T-helper 2 cell treated with Interferon-gamma antibody and Interleukin-4, amounts not matched to agents 100 ng/mL and 5 ng/mL, for 36 hours (primary cell): Measurements from ENCODE around the gene IL25. TPM values are rescaled to one million over a fixed set of nuclear protein-coding genes. Genes with fewer than 3 reads are reported as not detected.
"Not testable (repeated sequence)": the region's sequence is repeated elsewhere in the genome, so short reads cannot be mapped to it uniquely, and the experiment has no call there.

Source experiments
- intact Hi-C: fragments of 100-400 bp; cut with micrococcal nuclease; formaldehyde crosslinking; loops from one replicate; pipeline ENCODE4 v1.15.1; 2023
- total RNA-seq: library from RNA; stranded (reverse); gene quantifications from 2 replicates; pipeline ENCODE4 v1.2.3, GENCODE V29; 2022

Gene IL25
- total RNA-seq: not detected in 2 replicates

GRCh38 chr14:23372509-23372908 lies at the start of gene IL25:
IL25 (plus strand) TSS chr14:23372809.
- intact Hi-C loops: no loop called here

- intact Hi-C loops: loop anchor here (5.0 kb wide), 1 partner anchor 243 kb away; the partner anchor contains the start of gene AP1G2
Measured at GRCh38 chr14:23323838-23324454, 48.7 kb upstream of the IL25 start.

- intact Hi-C loops: loop anchor here (5.0 kb wide), 1 partner anchor 243 kb away; the partner anchor contains the start of gene AP1G2
Measured at GRCh38 chr14:23324455-23324846, 48.2 kb upstream of the IL25 start.

DNA sequence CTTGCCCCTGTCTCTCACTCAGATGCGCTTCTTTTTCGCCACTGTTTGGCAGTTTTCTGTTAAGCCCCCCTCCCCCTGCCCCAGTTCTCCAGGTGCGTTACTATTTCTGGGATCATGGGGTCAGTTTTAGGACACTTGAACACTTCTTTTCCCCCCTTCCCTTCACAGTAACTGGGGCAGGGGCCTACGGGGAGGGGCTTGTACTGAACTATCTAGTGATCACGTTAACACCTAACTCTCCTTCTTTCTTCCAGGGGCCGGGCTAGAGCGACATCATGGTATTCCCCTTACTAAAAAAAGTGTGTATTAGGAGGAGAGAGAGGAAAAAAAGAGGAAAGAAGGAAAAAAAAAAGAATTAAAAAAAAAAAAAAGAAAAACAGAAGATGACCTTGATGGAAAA lies 47.6 kb upstream of the IL25 start:
- intact Hi-C loops: loop anchor here (5.0 kb wide), 1 partner anchor 242 kb away; the partner anchor contains the start of gene AP1G2

- intact Hi-C loops: not testable (repeated sequence)
Measured at GRCh38 chr14:23325746-23326145, 46.9 kb upstream of the IL25 start.

DNA sequence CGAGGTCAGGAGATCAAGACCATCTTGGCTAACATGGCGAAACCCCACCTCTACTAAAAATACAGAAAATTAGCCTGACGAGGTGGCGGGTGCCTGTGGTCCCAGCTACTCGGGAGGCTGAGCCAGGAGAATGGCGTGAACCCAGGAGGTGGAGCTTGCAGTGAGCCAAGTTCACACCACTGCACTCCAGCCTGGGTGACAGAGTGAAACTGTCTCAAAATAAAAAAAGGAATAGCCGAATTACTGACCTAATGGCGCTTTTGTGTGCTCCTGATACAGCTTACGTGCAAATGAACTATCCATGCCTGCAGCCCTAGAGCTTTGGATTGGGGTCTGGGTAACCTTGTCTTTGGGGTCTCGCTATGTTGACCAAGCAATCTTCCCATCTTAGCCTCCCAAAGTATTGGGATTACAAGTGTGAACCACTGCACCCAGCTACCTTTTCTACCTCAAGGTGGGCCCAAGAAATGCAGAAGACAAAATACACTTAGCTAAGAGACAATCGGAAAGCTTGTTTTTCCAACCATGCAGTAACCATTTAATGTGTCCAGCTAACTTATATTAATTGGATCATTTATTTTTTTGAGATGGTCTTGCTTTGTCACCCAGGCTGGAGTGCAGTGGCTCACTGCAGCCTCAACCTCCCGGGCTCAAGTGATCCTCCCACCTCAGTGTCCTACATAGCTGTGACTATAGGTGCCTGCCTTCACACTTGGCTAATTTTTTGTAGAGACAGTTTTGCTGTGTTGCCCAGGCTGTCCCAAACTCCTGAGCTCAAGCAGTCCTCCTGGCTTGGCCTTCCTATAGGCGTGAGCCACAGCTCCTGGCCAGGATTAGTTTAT lies 45.9 kb upstream of the IL25 start:
- intact Hi-C loops: no loop called here

GRCh38 chr14:23327947-23328744 lies 44.5 kb upstream of the IL25 start:
- intact Hi-C loops: loop anchor here (1.0 kb wide), 1 partner anchor 52 kb away; no protein-coding TSS in a partner anchor

DNA sequence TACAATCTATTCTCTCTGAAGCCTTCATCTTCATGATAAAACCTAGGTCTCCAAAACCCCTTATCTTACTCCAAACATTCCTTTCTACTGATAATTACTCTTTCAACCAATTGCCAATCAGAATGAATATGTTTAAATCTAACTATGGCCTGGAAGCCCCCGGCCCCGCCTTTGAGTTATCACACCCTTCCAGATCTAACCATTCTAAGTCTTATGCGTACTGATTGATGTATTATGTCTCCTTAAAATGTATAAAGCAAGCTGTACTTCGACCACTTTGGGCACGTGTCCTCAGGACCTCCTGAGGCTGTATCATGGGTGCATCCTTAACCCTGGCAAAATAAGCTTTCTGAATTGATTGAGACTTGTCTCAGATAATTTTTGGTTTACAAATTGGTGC lies 37.0 kb upstream of the IL25 start:
- intact Hi-C loops: no loop called here

DNA sequence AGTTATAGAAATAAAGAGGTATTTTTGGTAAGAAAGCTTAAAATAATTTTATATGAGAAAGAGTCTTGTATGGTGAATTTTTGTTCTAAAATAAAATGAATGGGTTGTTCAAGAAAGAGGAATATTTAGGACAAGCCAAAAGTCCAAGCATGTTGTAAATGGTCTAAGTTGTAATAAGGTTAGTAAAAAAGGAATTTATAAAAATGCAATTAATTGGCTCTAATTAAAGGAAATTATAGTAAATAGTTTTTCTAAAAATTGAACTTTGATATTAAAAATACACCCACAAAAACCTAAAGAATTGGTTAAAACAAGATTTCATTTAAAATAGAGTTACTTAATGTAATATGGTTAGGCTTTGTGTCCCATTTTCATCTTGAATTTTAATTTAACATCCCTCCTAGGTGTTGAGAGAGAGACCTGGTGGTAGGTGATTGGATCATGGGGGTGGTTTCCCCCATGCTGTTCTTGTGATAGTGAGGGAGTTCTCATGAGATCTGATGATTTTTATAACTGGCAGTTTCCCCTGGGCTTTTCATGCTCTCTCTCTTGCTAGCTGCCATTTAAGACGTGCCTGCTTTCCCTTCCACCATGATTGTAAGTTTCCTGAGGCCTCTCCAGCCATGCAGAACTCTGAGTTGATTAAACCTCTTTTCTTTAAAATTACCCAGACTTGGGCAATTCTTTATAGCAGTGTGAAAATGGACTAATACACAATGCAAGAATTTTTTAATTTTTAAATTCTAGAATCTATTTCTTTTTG lies 32.9 kb upstream of the IL25 start:
- intact Hi-C loops: no loop called here

GRCh38 chr14:23344481-23344880 lies 28.1 kb upstream of the IL25 start:
- intact Hi-C loops: no loop called here

DNA sequence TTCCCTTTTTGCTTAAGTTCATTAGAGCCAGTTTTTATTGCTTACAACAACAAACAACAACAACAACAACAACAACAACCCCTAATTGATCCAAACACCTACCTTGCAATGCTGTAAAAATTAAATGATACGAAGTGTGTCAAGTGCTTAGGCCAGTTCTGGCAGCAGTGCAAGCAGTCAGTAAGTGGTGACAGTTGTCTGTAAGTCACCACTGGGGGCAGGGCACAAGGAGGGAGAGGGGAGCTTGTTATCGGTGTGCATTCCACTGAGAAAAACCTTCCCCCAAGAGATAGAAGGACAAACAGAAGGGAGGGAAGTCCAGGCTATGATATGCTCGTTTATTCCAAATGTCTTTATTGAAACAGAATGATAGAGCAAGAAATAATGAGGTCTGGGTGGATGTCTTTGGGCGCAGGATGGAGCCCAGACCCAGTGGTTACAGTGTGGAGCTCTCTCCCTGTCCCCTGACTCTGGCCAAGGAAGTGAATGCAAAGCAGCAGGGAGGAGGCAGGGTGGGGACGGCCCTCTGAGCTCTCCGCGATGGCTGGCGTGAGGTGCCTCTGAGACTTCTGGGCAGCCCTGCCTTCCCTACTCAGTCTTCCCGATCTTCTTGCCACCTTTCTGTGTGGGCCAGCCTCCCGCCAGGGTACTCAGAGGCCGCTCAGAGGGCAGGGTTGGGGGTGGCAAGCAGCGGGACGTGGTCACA lies 26.5 kb upstream of the IL25 start:
- intact Hi-C loops: no loop called here

GRCh38 chr14:23346693-23347405 lies 25.8 kb upstream of the IL25 start:
- intact Hi-C loops: no loop called here

DNA sequence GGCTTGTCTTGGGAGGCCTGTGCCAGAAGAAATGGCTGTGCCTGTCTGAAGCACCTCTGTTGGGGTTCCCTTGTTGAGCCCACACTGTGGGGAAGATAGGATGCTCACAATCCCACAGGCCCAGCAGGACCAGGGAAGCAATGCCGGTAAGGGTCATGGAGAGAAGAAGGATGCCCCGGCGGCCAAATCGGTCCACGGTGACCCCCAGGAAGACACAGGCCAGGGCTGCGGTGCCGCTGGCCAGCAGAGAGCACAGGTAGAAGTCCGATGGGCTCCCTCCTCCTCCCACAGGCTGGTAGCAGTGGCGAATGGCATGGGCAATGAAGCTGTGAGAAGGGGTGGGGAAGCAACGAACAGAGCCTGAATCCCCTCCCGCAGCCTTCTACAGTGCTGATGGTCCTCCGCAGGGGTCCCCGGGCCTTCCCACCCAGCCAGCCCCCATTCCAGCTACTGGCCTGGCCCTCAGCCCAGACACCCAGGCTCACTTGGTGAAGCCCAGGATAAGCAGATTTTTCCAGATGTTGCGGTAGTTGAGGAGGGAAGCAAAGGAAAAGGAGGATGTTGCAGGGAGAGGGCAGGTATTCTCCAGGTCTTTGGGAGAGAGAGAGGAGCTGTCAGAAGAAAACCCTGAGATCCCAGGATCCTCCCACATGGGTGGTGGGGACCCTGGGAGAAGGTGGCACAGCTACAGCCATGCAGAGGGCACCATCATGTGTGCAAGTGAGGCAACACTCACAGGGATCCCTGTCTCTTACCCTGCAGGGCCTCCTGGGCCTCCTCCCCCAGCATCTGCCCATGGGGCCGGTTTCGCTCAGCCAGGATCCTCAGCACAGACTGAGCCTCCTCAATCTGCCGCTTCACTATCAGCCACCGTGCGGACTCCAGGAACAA lies 25.0 kb upstream of the IL25 start:
- intact Hi-C loops: no loop called here

DNA sequence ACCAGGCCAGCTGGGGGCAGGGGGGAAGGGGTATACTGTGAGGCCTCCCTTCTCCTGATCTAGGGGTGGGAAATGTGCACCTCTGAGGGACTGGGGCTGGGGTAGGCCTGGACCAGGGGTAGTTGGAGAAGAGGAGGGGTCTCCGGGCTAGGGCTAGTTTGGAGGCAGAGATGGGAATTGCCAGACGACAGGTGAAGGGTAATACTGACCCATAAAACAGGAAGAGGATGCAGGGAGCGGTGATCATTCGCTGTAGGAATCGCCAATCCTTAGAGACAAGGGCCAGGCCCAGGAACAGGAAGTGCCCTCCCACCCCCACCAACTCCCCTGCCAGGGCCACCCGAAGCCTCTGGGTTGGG lies 24.3 kb upstream of the IL25 start:
- intact Hi-C loops: no loop called here

DNA sequence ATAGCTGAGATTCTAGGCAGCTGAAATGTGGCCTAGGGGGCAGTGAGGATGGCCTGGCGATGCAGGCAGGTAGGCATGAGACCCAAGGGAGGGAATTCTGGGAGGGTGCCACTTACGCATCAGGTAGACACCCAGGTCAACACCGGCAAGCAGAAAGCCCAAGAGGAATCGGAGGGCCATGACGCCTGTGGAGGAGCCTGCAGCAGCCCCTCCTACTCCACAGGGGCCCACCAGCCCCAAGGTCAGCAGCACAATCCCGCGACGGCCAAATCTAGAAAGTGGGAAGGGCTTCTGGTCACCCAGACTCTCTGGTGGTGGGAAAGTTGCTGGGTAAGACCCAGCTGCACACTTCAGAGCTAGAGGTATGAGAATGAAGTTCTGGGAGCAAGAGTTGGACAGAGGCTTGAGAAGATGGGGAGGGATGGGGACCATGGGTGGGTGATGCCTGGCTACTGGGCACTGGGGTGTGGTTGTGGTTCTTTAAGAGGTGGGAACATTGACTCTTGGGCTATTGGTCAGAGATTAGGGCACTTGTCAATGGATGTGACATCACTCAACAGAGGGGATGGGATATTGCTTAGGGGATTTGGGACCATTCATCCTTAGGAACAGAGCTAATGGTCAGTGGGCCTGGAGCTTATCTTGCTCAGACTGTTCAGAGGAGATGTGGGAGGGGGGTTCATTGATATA lies 23.3 kb upstream of the IL25 start:
- intact Hi-C loops: no loop called here

DNA sequence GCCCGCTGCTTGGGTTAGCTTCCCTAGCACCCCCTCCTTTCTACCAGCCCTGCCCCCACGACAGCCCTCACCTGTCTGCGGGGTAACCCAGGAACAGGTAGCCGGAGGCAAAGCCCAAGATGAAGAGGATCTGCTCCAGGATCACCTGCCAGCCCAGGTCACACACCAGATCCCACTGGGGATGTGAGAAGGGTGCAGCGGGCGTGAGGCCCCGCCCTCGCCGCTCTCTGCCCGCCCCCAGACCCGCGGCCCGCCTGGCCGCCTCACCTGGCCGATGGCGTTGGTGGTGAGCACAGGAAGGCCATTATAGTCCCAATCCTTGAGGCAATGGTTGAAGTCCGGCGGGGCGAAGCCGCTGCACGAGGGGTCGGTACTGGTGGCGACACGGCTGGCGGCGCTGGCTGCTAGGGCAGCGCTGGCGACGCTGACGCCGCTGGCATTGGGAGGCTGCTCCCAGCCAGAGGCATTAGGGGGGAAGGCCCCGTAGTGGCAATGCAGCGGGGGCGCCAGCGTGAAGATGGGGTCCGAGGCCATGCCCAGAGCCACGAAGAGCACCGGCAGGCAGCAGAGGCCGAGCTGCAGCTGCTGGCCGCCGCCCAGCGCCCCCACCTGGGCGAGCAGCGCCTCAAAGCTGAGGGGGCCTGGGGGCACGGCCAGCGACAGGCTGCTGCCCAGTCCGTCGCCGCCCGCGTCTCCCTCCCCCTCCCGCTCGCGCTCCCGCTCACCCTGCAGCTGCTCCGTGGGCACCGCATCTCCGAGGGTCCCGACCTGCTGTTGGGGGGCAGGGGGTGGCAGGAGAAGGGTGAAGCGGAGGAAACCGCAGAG lies 20.7 kb upstream of the IL25 start:
- intact Hi-C loops: no loop called here
